ENCODE results near the gene ARHGAP24. TPM values are rescaled to one million over a fixed set of nuclear protein-coding genes. Genes with fewer than 3 reads are reported as not detected.
A peak's percentile ranks its signal among the peaks of the same experiment; 100 is the strongest.

Gene ARHGAP24
- total RNA-seq, 1 experiment from 2014 or later, result 2.1 TPM

DNA sequence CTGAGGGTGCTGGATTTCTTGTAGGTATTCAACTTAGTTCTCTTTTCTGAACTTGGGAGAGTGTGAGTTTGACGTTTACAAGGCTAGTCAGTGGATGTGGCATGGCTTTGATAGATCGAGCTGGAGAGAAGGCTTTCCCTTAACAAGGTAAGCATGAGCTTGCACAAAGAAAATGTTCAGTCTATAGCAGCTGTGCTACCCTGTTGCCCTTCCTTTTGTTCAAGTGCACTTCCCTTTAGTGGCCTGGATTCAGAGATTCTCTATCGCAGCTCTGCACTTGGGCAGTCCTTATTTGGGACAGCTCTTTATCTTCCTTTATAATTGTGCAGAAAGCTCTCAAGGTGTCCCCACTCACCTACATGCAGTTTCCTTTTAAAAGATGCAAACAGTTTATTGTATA is 198.0 kb downstream of the ARHGAP24 start:
- DNase-seq (ENCODE audit: low spot score), result no peak
- Mint-ChIP-seq H3K4me3 (no peak overlapping the region), H3K9me3 (peaks cover 13% of the 10 kb centered on the region), H3K27me3 (ENCODE audit: low read depth) (no peaks in the 10 kb centered on the region), H3K36me3 (peaks cover 13% of the 10 kb centered on the region), H3K4me1 (peaks cover 49% of the 10 kb centered on the region), H3K27ac (no peak overlapping the region)
- POLR2A ChIA-PET, result no interaction called here
- CTCF ChIA-PET, result no interaction called here
- ATAC-seq, result no peak
- no peak for TF ChIP-seq ZNF416 (CRISPR knock-in tag; IDR thresholded peaks at IDR 0.05)

GRCh38 chr4:85673540-85673939 is 198.6 kb downstream of the ARHGAP24 start:
- DNase-seq (ENCODE audit: low spot score), result no peak
- POLR2A ChIA-PET, result no interaction called here
- peaks cover 8% of the 10 kb centered on the region for H3K9me3 Mint-ChIP-seq

DNA sequence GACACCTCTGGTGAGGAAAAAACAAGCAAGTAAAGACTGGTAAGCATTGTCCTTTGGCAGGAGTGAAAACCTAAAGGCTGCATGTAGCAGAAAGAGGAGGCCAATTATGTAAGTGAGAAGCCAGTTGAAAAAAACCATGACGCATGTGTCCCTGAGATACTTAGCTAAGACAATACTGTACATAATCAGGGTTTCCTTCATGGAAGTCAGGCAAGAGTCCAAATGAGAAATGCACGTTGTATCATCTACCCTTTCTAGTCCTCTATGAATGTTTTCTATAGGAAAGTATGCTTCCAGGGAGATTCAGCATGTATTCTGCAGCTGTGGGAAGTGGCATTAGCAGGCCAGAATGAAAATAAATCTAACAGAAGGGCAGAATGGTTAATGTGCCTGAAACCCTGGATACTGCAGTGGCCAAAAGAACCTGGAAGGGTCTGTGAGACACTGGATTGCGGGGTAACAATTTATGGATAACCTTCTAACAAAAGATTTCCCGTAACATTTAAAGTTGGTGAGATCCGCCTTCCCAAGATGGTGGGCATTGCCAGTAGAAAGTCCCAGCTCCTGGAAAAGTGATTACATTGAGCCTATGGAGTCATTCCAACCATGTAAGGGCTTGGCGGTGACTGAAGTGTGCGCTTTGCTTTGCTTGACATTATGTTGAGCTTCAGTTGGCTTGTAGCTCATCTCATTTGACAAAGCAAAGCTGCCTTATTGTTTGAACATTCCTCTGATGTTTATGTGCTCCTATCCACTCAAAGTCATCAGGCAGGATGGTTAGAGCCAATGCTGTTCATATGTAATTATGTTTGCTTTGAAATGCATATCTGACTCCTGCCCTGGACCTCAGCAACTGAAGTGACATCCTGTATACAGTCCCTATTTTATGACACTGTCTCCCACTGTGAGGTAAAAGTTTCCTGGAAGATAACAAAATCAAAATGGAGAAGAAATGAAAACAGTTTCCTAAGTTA is 200.4 kb downstream of the ARHGAP24 start:
- no peaks in the 10 kb centered on the region for H3K36me3 Mint-ChIP-seq
- ChIA-PET CTCF (interaction anchor here (1.3 kb wide), 1 partner anchor 257 kb away, joined by 3 read pairs; no protein-coding TSS in a partner anchor), POLR2A (no interaction called here)
- H3K27ac Mint-ChIP-seq, result no peak overlapping the region
- 0 out of 2 replicates have a peak, but pooled peaks cover 3% of the 10 kb centered on the region for H3K9me3 Mint-ChIP-seq
- H3K27me3 Mint-ChIP-seq (ENCODE audit: low read depth), result no peaks in the 10 kb centered on the region
- DNase-seq (ENCODE audit: low spot score) (no peak), ATAC-seq (no peak)
- peaks cover 61% of the 10 kb centered on the region for H3K4me1 Mint-ChIP-seq
- peak overlapping the region; percentile 29 for H3K4me3 Mint-ChIP-seq
- TF ChIP-seq, protein P1, sequence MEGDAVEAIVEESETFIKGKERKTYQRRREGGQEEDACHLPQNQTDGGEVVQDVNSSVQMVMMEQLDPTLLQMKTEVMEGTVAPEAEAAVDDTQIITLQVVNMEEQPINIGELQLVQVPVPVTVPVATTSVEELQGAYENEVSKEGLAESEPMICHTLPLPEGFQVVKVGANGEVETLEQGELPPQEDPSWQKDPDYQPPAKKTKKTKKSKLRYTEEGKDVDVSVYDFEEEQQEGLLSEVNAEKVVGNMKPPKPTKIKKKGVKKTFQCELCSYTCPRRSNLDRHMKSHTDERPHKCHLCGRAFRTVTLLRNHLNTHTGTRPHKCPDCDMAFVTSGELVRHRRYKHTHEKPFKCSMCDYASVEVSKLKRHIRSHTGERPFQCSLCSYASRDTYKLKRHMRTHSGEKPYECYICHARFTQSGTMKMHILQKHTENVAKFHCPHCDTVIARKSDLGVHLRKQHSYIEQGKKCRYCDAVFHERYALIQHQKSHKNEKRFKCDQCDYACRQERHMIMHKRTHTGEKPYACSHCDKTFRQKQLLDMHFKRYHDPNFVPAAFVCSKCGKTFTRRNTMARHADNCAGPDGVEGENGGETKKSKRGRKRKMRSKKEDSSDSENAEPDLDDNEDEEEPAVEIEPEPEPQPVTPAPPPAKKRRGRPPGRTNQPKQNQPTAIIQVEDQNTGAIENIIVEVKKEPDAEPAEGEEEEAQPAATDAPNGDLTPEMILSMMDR (IDR thresholded peaks at IDR 0.05), result no peak
- TF ChIP-seq ESRRA (CRISPR knock-in tag; IDR thresholded peaks at IDR 0.05; ENCODE audit: borderline replicate concordance) (no peak), ZNF138 (CRISPR knock-in tag; conservative IDR thresholded peaks at IDR 0.05) (no peak), SMAD3 (CRISPR knock-in tag; IDR thresholded peaks at IDR 0.05; ENCODE audit: borderline replicate concordance) (no peak), SP1 (CRISPR knock-in tag; conservative IDR thresholded peaks at IDR 0.05) (no peak), ZMAT4 (CRISPR knock-in tag; IDR thresholded peaks at IDR 0.05) (no peak), JUN (CRISPR knock-in tag; IDR thresholded peaks at IDR 0.05) (no peak), TP53 (CRISPR knock-in tag; IDR thresholded peaks at IDR 0.05) (no peak), TCF7 (CRISPR knock-in tag; IDR thresholded peaks at IDR 0.05; ENCODE audit: low read depth) (no peak), NR3C1 (CRISPR knock-in tag; conservative IDR thresholded peaks at IDR 0.05; ENCODE audit: low read depth) (no peak), OVOL2 (CRISPR knock-in tag; IDR thresholded peaks at IDR 0.05; ENCODE audit: borderline replicate concordance) (no peak), HMGA2 (CRISPR knock-in tag; IDR thresholded peaks at IDR 0.05) (no peak), GTF2I (CRISPR knock-in tag; conservative IDR thresholded peaks at IDR 0.05) (no peak), GABPB1 (CRISPR knock-in tag; IDR thresholded peaks at IDR 0.05) (no peak), MYBL2 (CRISPR knock-in tag; IDR thresholded peaks at IDR 0.05) (no peak)
- TF ChIP-seq, protein P2, sequence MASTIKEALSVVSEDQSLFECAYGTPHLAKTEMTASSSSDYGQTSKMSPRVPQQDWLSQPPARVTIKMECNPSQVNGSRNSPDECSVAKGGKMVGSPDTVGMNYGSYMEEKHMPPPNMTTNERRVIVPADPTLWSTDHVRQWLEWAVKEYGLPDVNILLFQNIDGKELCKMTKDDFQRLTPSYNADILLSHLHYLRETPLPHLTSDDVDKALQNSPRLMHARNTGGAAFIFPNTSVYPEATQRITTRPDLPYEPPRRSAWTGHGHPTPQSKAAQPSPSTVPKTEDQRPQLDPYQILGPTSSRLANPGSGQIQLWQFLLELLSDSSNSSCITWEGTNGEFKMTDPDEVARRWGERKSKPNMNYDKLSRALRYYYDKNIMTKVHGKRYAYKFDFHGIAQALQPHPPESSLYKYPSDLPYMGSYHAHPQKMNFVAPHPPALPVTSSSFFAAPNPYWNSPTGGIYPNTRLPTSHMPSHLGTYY (CRISPR knock-in tag; IDR thresholded peaks at IDR 0.05), result no peak
- TF ChIP-seq, protein P3, sequence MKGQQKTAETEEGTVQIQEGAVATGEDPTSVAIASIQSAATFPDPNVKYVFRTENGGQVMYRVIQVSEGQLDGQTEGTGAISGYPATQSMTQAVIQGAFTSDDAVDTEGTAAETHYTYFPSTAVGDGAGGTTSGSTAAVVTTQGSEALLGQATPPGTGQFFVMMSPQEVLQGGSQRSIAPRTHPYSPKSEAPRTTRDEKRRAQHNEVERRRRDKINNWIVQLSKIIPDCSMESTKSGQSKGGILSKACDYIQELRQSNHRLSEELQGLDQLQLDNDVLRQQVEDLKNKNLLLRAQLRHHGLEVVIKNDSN (CRISPR knock-in tag; IDR thresholded peaks at IDR 0.05), result no peak
- TF ChIP-seq, protein P4, sequence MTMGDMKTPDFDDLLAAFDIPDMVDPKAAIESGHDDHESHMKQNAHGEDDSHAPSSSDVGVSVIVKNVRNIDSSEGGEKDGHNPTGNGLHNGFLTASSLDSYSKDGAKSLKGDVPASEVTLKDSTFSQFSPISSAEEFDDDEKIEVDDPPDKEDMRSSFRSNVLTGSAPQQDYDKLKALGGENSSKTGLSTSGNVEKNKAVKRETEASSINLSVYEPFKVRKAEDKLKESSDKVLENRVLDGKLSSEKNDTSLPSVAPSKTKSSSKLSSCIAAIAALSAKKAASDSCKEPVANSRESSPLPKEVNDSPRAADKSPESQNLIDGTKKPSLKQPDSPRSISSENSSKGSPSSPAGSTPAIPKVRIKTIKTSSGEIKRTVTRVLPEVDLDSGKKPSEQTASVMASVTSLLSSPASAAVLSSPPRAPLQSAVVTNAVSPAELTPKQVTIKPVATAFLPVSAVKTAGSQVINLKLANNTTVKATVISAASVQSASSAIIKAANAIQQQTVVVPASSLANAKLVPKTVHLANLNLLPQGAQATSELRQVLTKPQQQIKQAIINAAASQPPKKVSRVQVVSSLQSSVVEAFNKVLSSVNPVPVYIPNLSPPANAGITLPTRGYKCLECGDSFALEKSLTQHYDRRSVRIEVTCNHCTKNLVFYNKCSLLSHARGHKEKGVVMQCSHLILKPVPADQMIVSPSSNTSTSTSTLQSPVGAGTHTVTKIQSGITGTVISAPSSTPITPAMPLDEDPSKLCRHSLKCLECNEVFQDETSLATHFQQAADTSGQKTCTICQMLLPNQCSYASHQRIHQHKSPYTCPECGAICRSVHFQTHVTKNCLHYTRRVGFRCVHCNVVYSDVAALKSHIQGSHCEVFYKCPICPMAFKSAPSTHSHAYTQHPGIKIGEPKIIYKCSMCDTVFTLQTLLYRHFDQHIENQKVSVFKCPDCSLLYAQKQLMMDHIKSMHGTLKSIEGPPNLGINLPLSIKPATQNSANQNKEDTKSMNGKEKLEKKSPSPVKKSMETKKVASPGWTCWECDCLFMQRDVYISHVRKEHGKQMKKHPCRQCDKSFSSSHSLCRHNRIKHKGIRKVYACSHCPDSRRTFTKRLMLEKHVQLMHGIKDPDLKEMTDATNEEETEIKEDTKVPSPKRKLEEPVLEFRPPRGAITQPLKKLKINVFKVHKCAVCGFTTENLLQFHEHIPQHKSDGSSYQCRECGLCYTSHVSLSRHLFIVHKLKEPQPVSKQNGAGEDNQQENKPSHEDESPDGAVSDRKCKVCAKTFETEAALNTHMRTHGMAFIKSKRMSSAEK (CRISPR knock-in tag; IDR thresholded peaks at IDR 0.05; ENCODE audit: borderline replicate concordance), result no peak

More at GRCh38 chr4:85673540-85673939, 198.6 kb downstream of the ARHGAP24 start:
- Mint-ChIP-seq H3K27me3 (ENCODE audit: low read depth) (no peaks in the 10 kb centered on the region), H3K27ac (no peak overlapping the region), H3K4me1 (peaks cover 51% of the 10 kb centered on the region), H3K4me3 (no peak overlapping the region), H3K36me3 (peaks cover 7% of the 10 kb centered on the region)
- CTCF ChIA-PET, result no interaction called here
- TF ChIP-seq, protein P5, sequence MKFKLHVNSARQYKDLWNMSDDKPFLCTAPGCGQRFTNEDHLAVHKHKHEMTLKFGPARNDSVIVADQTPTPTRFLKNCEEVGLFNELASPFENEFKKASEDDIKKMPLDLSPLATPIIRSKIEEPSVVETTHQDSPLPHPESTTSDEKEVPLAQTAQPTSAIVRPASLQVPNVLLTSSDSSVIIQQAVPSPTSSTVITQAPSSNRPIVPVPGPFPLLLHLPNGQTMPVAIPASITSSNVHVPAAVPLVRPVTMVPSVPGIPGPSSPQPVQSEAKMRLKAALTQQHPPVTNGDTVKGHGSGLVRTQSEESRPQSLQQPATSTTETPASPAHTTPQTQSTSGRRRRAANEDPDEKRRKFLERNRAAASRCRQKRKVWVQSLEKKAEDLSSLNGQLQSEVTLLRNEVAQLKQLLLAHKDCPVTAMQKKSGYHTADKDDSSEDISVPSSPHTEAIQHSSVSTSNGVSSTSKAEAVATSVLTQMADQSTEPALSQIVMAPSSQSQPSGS (CRISPR knock-in tag; IDR thresholded peaks at IDR 0.05; ENCODE audit: borderline replicate concordance, low read depth), result no peak
- TF ChIP-seq NR1H2 (CRISPR knock-in tag; IDR thresholded peaks at IDR 0.05) (no peak), FOXK1 (CRISPR knock-in tag; IDR thresholded peaks at IDR 0.05) (no peak), CREB1 (CRISPR knock-in tag; IDR thresholded peaks at IDR 0.05) (no peak), TEAD1 (CRISPR knock-in tag; IDR thresholded peaks at IDR 0.05) (no peak)
- no peak for ATAC-seq
